ENCODE results near the gene SLC2A4. TPM values are rescaled to one million over a fixed set of nuclear protein-coding genes. Genes with fewer than 3 reads are reported as not detected.

SLC2A4 gene
- polyA plus RNA-seq, 4 donors = 1.5 to 2.8 (median 1.9) TPM

GRCh38 chr17:7262935-7263800, 18.4 kb upstream of the SLC2A4 start:
- no peak for DNase-seq (ENCODE audit: low read depth in 4 of 4, low spot score in 3 of 4)

GRCh38 chr17:7263801-7264078, 17.8 kb upstream of the SLC2A4 start:
- no peak for DNase-seq (ENCODE audit: low read depth in 4 of 4, low spot score in 3 of 4)

GRCh38 chr17:7266784-7267183, 14.7 kb upstream of the SLC2A4 start:
- DNase-seq (ENCODE audit: low read depth in 4 of 4, low spot score in 3 of 4) = no peak

- no peak for DNase-seq (ENCODE audit: low read depth in 4 of 4, low spot score in 3 of 4)
Observed at GRCh38 chr17:7279448-7279847, 2.1 kb upstream of the SLC2A4 start.

GRCh38 chr17:7280519-7281073, 922 bp upstream of the SLC2A4 start:
- DNase-seq (ENCODE audit: low read depth in 4 of 4, low spot score in 3 of 4) = no peak

GRCh38 chr17:7281953-7282751, 634 bp downstream of the SLC2A4 start:
- no peak for DNase-seq (ENCODE audit: low read depth in 4 of 4, low spot score in 3 of 4)

- DNase-seq (ENCODE audit: low read depth in 4 of 4, low spot score in 3 of 4) = no peak
Observed at GRCh38 chr17:7282752-7283321, 1.3 kb downstream of the SLC2A4 start.

GRCh38 chr17:7283471-7284216, 2.1 kb downstream of the SLC2A4 start:
- DNase-seq (ENCODE audit: low read depth in 4 of 4, low spot score in 3 of 4) = no peak

GRCh38 chr17:7284911-7285310, 3.4 kb downstream of the SLC2A4 start:
- DNase-seq (ENCODE audit: low read depth in 4 of 4, low spot score in 3 of 4) = no peak

- DNase-seq (ENCODE audit: low read depth in 4 of 4, low spot score in 3 of 4) = no peak
Observed at GRCh38 chr17:7285679-7286078, 4.2 kb downstream of the SLC2A4 start.

- DNase-seq (ENCODE audit: low read depth in 4 of 4, low spot score in 3 of 4) = no peak
Observed at GRCh38 chr17:7289256-7290032, 7.9 kb downstream of the SLC2A4 start.

GRCh38 chr17:7290166-7290565, 8.6 kb downstream of the SLC2A4 start:
- no peak for DNase-seq (ENCODE audit: low read depth in 4 of 4, low spot score in 3 of 4)

GRCh38 chr17:7290685-7291084, 9.2 kb downstream of the SLC2A4 start:
- no peak for DNase-seq (ENCODE audit: low read depth in 4 of 4, low spot score in 3 of 4)

GRCh38 chr17:7292194-7292593, 10.7 kb downstream of the SLC2A4 start:
- no peak for DNase-seq (ENCODE audit: low read depth in 4 of 4, low spot score in 3 of 4)

GRCh38 chr17:7292729-7293128, 11.2 kb downstream of the SLC2A4 start:
- DNase-seq (ENCODE audit: low read depth in 4 of 4, low spot score in 3 of 4) = no peak

GRCh38 chr17:7293159-7293558, 11.6 kb downstream of the SLC2A4 start:
- DNase-seq (ENCODE audit: low read depth in 4 of 4, low spot score in 3 of 4) = no peak

GRCh38 chr17:7293816-7294613, 12.5 kb downstream of the SLC2A4 start:
- no peak for DNase-seq (ENCODE audit: low read depth in 4 of 4, low spot score in 3 of 4)

GRCh38 chr17:7294614-7295153, 13.2 kb downstream of the SLC2A4 start, which contains the start of gene YBX2:
Gene YBX2, minus strand, starts transcription at chr17:7294639. Its CDS starts 139 bp downstream, at chr17:7294500.
- no peak for DNase-seq (ENCODE audit: low read depth in 4 of 4, low spot score in 3 of 4)

Data from left renal pelvis (tissue), 4 donors.